ENCODE data around the gene CLEC16A. TPM values are rescaled to one million over a fixed set of nuclear protein-coding genes. Genes with fewer than 3 reads are reported as not detected.

CLEC16A gene
- total and polyA plus RNA-seq, 2 experiments from 2014 or later = 9.9 to 24.1 TPM

GRCh38 chr16:10932959-10933710 lies 11.2 kb upstream of the CLEC16A start (continued):
- no peak for TF ChIP-seq EZH2phosphoT487 (IDR thresholded peaks at IDR 0.05; ENCODE audit: unreplicated experiment)
- TF ChIP-seq NANOG (IDR thresholded peaks at IDR 0.05; ENCODE audit: borderline replicate concordance) = no peak
- TF ChIP-seq ZNF462 (CRISPR knock-in tag; IDR thresholded peaks at IDR 0.05) = no peak
- no peak for TF ChIP-seq CREB1 (CRISPR knock-in tag; IDR thresholded peaks at IDR 0.05; ENCODE audit: low read depth)
- TF ChIP-seq ZNF114 (CRISPR knock-in tag; IDR thresholded peaks at IDR 0.05) = no peak
- TF ChIP-seq POLR2AphosphoS5 (IDR thresholded peaks at IDR 0.05; ENCODE audit: low read depth) = no peak

GRCh38 chr16:10933865-10934264 lies 10.5 kb upstream of the CLEC16A start:
- Histone ChIP-seq H3K4me1 (ENCODE audit: insufficient read depth) (no peaks in the 10 kb centered on the region), H3K4me3 (no peak overlapping the region), H3K4me2 (no peak overlapping the region), H3K27me3 (ENCODE audit: insufficient read depth) (no peaks in the 10 kb centered on the region), H3K9me2 (ENCODE audit: insufficient read depth) (no peaks in the 10 kb centered on the region), H4K20me1 (replicated peaks; ENCODE audit: insufficient read depth) (peaks cover 33% of the 10 kb centered on the region), H3K27ac (ENCODE audit: low read depth) (no peak overlapping the region), H2AFZ (no peak overlapping the region), H3F3A (replicated peaks; ENCODE audit: low read depth) (no peaks in the 10 kb centered on the region), H3K36me3 (ENCODE audit: insufficient read depth) (no peaks in the 10 kb centered on the region; the same call in 1 of the 2 replicates), H3K79me2 (replicated peaks; ENCODE audit: insufficient read depth) (peaks cover 23% of the 10 kb centered on the region)
- no peaks in the 10 kb centered on the region for H3K9me3 Mint-ChIP-seq
- no peaks in the 10 kb centered on the region for H3K36me3 Mint-ChIP-seq (ENCODE audit: low read depth)
- H3K27ac Mint-ChIP-seq = no peak overlapping the region
- H3K4me3 Mint-ChIP-seq = no peak overlapping the region
- no peak for DNase-seq (ENCODE audit: low spot score)
- ATAC-seq = no peak
- no peaks in the 10 kb centered on the region for H3K4me1 Mint-ChIP-seq
- H3K27me3 Mint-ChIP-seq (ENCODE audit: insufficient read depth, low read depth, poor library complexity) = peaks cover 3% of the 10 kb centered on the region
- no peak for TF ChIP-seq POLR2AphosphoS5 (IDR thresholded peaks at IDR 0.05; ENCODE audit: low read depth)
- TF ChIP-seq STAT1 (IDR thresholded peaks at IDR 0.05; ENCODE audit: unreplicated experiment) = no peak
- TF ChIP-seq CREB1 (CRISPR knock-in tag; IDR thresholded peaks at IDR 0.05; ENCODE audit: low read depth) = no peak
- no peak for TF ChIP-seq NANOG (IDR thresholded peaks at IDR 0.05; ENCODE audit: borderline replicate concordance)
- no peak for TF ChIP-seq ETS1 (IDR thresholded peaks at IDR 0.05)
- TF ChIP-seq ZNF114 (CRISPR knock-in tag; IDR thresholded peaks at IDR 0.05) = no peak
- TF ChIP-seq REST (IDR thresholded peaks at IDR 0.05; ENCODE audit: unreplicated experiment) = no peak
- no peak for TF ChIP-seq JUNB (IDR thresholded peaks at IDR 0.05; ENCODE audit: unreplicated experiment)
- TF ChIP-seq CTCF (conservative IDR thresholded peaks at IDR 0.05; ENCODE audit: low read depth in 2 of 2) = no peak
- TF ChIP-seq ZNF331 (CRISPR knock-in tag; IDR thresholded peaks at IDR 0.05; ENCODE audit: low read depth) = no peak

Data from GM23338 (cell line).